GM12865 (cell line): Measurements from ENCODE around the gene PDZD2.

ENCODE experiments used
- DNase-seq: peaks from one replicate; pipeline ENCODE4 v3.0.0; 2010; ENCODE audit warnings: low read depth
- H3K4me3 ChIP-seq: 2 replicates; pipeline ENCODE4 v1.5.1; 2011; ENCODE audit warnings: mild to moderate bottlenecking, low read depth, low read length, control low read depth
- CTCF ChIP-seq: IDR thresholded peaks from 2 replicates; pipeline ENCODE4 v1.5.1; 2011; ENCODE audit warnings: low read length, control low read depth, low read depth, inconsistent platforms; ENCODE audit not compliant: insufficient read depth; ENCODE audit errors: missing control alignments

Gene PDZD2

GRCh38 chr5:32059761-32060530 lies 421.0 kb downstream of the PDZD2 start:
- DNase-seq: no peak
- TF ChIP-seq CTCF: no peak
- no peak overlapping the region for H3K4me3 ChIP-seq

DNA sequence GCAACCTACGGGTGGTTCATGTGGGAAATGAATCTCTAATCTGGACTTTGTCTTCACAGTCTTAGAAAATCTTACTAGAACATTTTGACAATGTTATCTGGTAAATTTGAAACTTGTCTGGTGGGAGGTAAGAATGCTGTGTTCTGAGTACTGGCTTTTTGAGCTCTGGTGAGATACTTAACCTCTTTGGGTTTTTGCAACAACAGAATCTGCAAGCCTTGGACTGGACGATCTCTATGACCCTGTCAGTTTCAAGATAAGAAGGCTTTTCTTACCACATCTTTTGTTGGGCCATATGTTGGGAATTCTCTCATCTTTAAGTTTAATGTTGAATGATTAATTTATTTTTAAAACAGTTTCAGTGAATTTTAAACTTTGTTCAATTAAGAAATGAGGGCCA lies 422.3 kb downstream of the PDZD2 start:
- TF ChIP-seq CTCF: no peak
- DNase-seq: no peak
- no peak overlapping the region for H3K4me3 ChIP-seq

DNA sequence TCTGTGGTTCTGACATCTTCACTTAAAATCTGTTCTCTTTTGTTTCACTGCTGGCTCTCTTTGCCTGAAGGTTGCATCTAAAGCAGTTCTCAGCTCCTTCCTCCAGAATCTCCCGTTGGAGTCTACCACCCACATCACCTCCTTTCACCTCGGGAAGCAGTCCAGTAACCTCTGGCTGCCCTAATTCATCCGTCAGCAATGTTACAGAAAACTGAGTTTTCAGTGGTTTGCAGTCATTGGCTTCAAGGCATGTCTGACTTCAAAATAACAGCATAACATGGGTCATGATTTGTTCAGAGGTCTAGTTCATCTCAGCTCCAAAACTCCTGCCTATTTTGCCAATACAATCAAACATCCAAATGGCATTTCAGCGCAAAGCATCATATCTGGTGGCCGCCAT lies 427.5 kb downstream of the PDZD2 start:
- TF ChIP-seq CTCF: no peak
- no peak overlapping the region for H3K4me3 ChIP-seq
- no peak for DNase-seq

DNA sequence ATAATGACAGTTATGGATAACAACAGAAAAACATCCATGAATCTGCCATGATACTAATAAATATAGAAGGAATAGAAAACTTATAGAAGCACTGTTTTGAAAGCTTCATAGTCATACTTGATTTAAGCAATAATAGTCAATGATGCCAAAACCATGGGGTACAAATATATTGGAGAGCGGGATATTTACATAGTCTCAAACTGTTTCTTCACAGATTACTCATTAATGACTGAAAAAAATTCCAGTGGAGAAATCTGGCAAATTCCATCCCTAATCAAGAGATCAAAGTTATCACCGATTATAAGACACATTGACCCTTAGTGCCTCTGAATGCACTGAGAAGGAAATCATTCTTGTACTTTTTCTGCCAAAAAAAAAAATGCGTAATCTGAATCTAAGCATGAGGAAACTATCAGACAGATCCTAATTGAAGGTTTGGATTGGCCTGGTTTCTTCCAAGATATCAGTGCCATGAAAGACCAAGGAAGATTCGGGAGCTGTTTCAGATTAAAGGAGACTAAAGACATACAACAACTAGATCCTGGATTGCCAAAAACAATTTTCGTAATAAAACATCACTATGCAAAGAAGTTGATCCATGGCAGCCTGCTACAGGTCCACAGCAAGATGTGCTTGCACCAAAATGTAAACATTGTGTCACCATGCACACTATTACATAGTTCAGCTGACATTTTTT lies 429.0 kb downstream of the PDZD2 start:
- no peak overlapping the region for H3K4me3 ChIP-seq
- no peak for TF ChIP-seq CTCF
- no peak for DNase-seq

- TF ChIP-seq CTCF: no peak
- H3K4me3 ChIP-seq: no peak overlapping the region
- DNase-seq: no peak
Measured at GRCh38 chr5:32068561-32068960, 429.6 kb downstream of the PDZD2 start.

- TF ChIP-seq CTCF: no peak
- H3K4me3 ChIP-seq: no peak overlapping the region
- no peak for DNase-seq
Measured at GRCh38 chr5:32069396-32069795, 430.5 kb downstream of the PDZD2 start.
